ENCODE data around the gene EIF3M. TPM values are rescaled to one million over a fixed set of nuclear protein-coding genes. Genes with fewer than 3 reads are reported as not detected.

EIF3M gene
- total RNA-seq, 4 donors from 2014 or later: 196 to 469 (median 294) TPM

- intact Hi-C loops (cut with DNase I): no loop called here
- no peak overlapping the region for H3K4me3 ChIP-seq
- H3K27ac ChIP-seq (replicated peaks in 1 of 4): no peak overlapping the region
- 74% methylated on average over 4 of the region's 4 CpGs for WGBS
- TF ChIP-seq CTCF (IDR thresholded peaks at IDR 0.05) (no peak), POLR2AphosphoS5 (IDR thresholded peaks at IDR 0.05) (no peak), POLR2A (IDR thresholded peaks at IDR 0.05; ENCODE audit: low read depth) (no peak), EP300 (IDR thresholded peaks at IDR 0.05) (no peak)
- DNase-seq (ENCODE audit: extremely low spot score): no peak
- H3K4me1 ChIP-seq: no peaks in the 10 kb centered on the region
- no peaks in the 10 kb centered on the region for H3K9me3 ChIP-seq
- no peaks in the 10 kb centered on the region for H3K36me3 ChIP-seq
- peaks cover 0 to 28% (median 0%) of the 10 kb centered on the region in 4 donors for H3K27me3 ChIP-seq
Measured at GRCh38 chr11:32574421-32574820, 9.2 kb upstream of the EIF3M start.

GRCh38 chr11:32575070-32575469, 8.6 kb upstream of the EIF3M start:
- H3K4me1 ChIP-seq: no peaks in the 10 kb centered on the region
- no peaks in the 10 kb centered on the region for H3K9me3 ChIP-seq
- intact Hi-C loops (cut with DNase I): no loop called here
- no peak overlapping the region for H3K27ac ChIP-seq (replicated peaks in 1 of 4)
- 72% methylated on average over 2 of the region's 2 CpGs for WGBS
- DNase-seq (ENCODE audit: extremely low spot score): no peak
- TF ChIP-seq EP300 (IDR thresholded peaks at IDR 0.05): no peak
- TF ChIP-seq POLR2A (IDR thresholded peaks at IDR 0.05; ENCODE audit: low read depth): no peak
- no peak for TF ChIP-seq CTCF (IDR thresholded peaks at IDR 0.05)
- H3K36me3 ChIP-seq: no peaks in the 10 kb centered on the region
- H3K4me3 ChIP-seq: no peak overlapping the region
- H3K27me3 ChIP-seq: peaks cover 0 to 28% (median 0%) of the 10 kb centered on the region in 4 donors

- no peaks in the 10 kb centered on the region for H3K9me3 ChIP-seq
- TF ChIP-seq CTCF (IDR thresholded peaks at IDR 0.05) (no peak), EP300 (IDR thresholded peaks at IDR 0.05) (no peak), POLR2AphosphoS5 (IDR thresholded peaks at IDR 0.05) (no peak), POLR2A (IDR thresholded peaks at IDR 0.05; ENCODE audit: low read depth) (no peak)
- WGBS: 100% methylated on average over 1 of the region's 1 CpG
Measured at GRCh38 chr11:32576456-32576855, 7.2 kb upstream of the EIF3M start.

GRCh38 chr11:32580967-32581366, 2.7 kb upstream of the EIF3M start:
- intact Hi-C loops (cut with DNase I): no loop called here

More at GRCh38 chr11:32576456-32576855, 7.2 kb upstream of the EIF3M start:
- no peaks in the 10 kb centered on the region for H3K4me1 ChIP-seq
- H3K36me3 ChIP-seq: no peaks in the 10 kb centered on the region
- DNase-seq (ENCODE audit: extremely low spot score): no peak
- H3K27me3 ChIP-seq: peaks cover 0 to 22% (median 0%) of the 10 kb centered on the region in 4 donors
- intact Hi-C loops (cut with DNase I): no loop called here
- no peak overlapping the region for H3K4me3 ChIP-seq
- no peak overlapping the region for H3K27ac ChIP-seq (replicated peaks in 1 of 4)

More at GRCh38 chr11:32580967-32581366, 2.7 kb upstream of the EIF3M start:
- H3K36me3 ChIP-seq: no peaks in the 10 kb centered on the region
- H3K9me3 ChIP-seq: no peaks in the 10 kb centered on the region
- H3K27me3 ChIP-seq: peaks cover 0 to 4% (median 0%) of the 10 kb centered on the region in 4 donors
- peaks cover 14 to 22% (median 15%) of the 10 kb centered on the region in 4 donors for H3K4me1 ChIP-seq
- no peak for DNase-seq (ENCODE audit: extremely low spot score)
- no peak for TF ChIP-seq EP300 (IDR thresholded peaks at IDR 0.05)
- no peak for TF ChIP-seq POLR2AphosphoS5 (IDR thresholded peaks at IDR 0.05)
- TF ChIP-seq CTCF (IDR thresholded peaks at IDR 0.05): no peak
- TF ChIP-seq POLR2A (IDR thresholded peaks at IDR 0.05; ENCODE audit: low read depth): no peak
- H3K4me3 ChIP-seq: no peak overlapping the region
- no peak overlapping the region for H3K27ac ChIP-seq (replicated peaks in 1 of 4)
- WGBS: 53% methylated on average over 2 of the region's 2 CpGs
